MCF 10A (cell line): ENCODE results near the gene CDHR2. TPM values are rescaled to one million over a fixed set of nuclear protein-coding genes. Genes with fewer than 3 reads are reported as not detected.

Experiments used
- BruUV-seq: library from RNA; stranded (reverse); fragments of 400-500 nt; replicated peaks from 2 replicates; lab custom pipeline; 2021; lab: Mats Ljungman, UMichigan
- CTCF ChIA-PET: fragments of 300-600 bp; sonication (Branson Sonifier 250); formaldehyde crosslinking; extraction: SDS; loops from one replicate; lab custom pipeline; 2021; ENCODE audit warnings: antibody characterized with exemption, inconsistent platforms; lab: Yijun Ruan, JAX
- POLR2A ChIA-PET: fragments of 300-600, 350-650 bp; sonication (Branson Sonifier 250); formaldehyde crosslinking; extraction: SDS; loops from one replicate; lab custom pipeline; 2020; ENCODE audit warnings: antibody characterized with exemption, inconsistent platforms; lab: Yijun Ruan, JAX
- DNase-seq: peaks from one replicate; pipeline ENCODE4 v3.0.0-alpha.2; 2018; ENCODE audit not compliant: unreplicated experiment
- H3K27ac Mint-ChIP-seq: one replicate; pipeline ENCODE4 v1.8.0; 2022; ENCODE audit warnings: mild to moderate bottlenecking, low read depth, mixed read lengths; ENCODE audit not compliant: unreplicated experiment
- H3K27me3 Mint-ChIP-seq: one replicate; pipeline ENCODE4 v1.8.0; 2022; ENCODE audit warnings: mixed read lengths; ENCODE audit not compliant: insufficient read depth, unreplicated experiment
- H3K36me3 Mint-ChIP-seq: one replicate; pipeline ENCODE4 v1.8.0; 2022; ENCODE audit warnings: mild to moderate bottlenecking, moderate library complexity, mixed read lengths; ENCODE audit not compliant: insufficient read depth, unreplicated experiment
- H3K4me1 Mint-ChIP-seq: one replicate; pipeline ENCODE4 v1.8.0; 2022; ENCODE audit warnings: mixed read lengths; ENCODE audit not compliant: insufficient read depth, unreplicated experiment
- H3K4me3 Mint-ChIP-seq: one replicate; pipeline ENCODE4 v1.8.0; 2022; ENCODE audit warnings: mild to moderate bottlenecking, moderate library complexity, mixed read lengths; ENCODE audit not compliant: unreplicated experiment
- H3K9me3 Mint-ChIP-seq: one replicate; pipeline ENCODE4 v1.8.0; 2022; ENCODE audit warnings: mixed read lengths; ENCODE audit not compliant: unreplicated experiment
- CTCF ChIP-seq: fragments of 200-600 bp; IDR thresholded peaks from one replicate; pipeline ENCODE4 v1.8.0; 2022; ENCODE audit warnings: antibody characterized with exemption, mild to moderate bottlenecking; ENCODE audit not compliant: unreplicated experiment
- intact Hi-C: fragments of 100-400 bp; cut with micrococcal nuclease; formaldehyde crosslinking; loops from 2 replicates; pipeline ENCODE4 v1.14.1; 2022
- total RNA-seq: library from RNA; stranded (reverse); gene quantifications from 2 replicates; pipeline ENCODE4 v1.2.3, GENCODE V29; 2022

CDHR2 gene
- total RNA-seq, 1 experiment from 2014 or later, result 0.09 TPM

DNA sequence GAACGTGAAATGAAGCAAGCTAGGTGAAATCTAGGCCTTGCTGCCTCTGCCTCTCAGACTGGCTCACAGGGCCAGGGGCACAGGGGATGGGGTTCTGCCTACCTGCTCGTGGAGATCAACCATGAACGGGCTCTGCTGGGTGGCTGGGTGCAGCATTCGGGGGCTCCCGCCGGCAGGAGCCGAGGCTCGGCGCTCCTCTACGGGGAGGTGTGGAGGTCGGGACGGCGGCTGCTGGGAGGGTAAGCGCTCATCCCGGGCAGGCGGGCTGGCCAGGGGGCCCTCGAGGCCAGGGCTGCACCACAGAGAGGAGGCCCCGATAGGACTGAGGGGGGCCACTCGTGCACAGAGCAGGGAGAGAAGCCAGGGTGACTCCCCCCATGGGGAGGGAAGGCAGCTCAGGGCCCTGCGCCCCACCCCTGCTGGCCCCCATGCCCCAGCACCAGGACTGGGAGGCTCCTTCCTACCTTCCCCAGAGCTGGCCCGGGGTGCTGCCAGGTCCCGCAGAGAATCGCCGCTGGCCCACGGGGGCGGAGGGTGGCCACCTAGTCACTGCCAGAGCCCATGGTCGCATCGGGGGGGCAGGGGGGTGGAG, 17.1 kb upstream of the CDHR2 start:
- TF ChIP-seq CTCF, result no peak
- no peaks in the 10 kb centered on the region for H3K27me3 Mint-ChIP-seq
- H3K9me3 Mint-ChIP-seq, result no peaks in the 10 kb centered on the region
- DNase-seq, result no peak
- peaks cover 26% of the 10 kb centered on the region for H3K4me1 Mint-ChIP-seq
- no peak overlapping the region for H3K27ac Mint-ChIP-seq
- H3K36me3 Mint-ChIP-seq, result peaks cover 61% of the 10 kb centered on the region
- BruUV-seq, result no TSS peak
- no peak overlapping the region for H3K4me3 Mint-ChIP-seq
- intact Hi-C loops, result no loop called here
- ChIA-PET POLR2A (interaction anchor here (0.6 to 7.3 kb wide), 3 partner anchors 15 to 991 kb away, joined by 3 to 154 read pairs (median 5); no protein-coding TSS in a partner anchor), CTCF (interaction anchor here (0.6 to 4.3 kb wide), 3 partner anchors 11 to 84 kb away, joined by 4 to 15 read pairs (median 7); partner anchors contain the start of gene FAF2)

GRCh38 chr5:176532795-176533194, 16.3 kb upstream of the CDHR2 start:
- no peak for DNase-seq
- no peak overlapping the region for H3K27ac Mint-ChIP-seq
- TF ChIP-seq CTCF, result no peak
- no peaks in the 10 kb centered on the region for H3K27me3 Mint-ChIP-seq
- ChIA-PET POLR2A (interaction anchor here (3.5 to 8.3 kb wide), 5 partner anchors 8 to 116 kb away, joined by 15 to 154 read pairs (median 70); partner anchors contain the start of gene CLTB), CTCF (interaction anchor here (0.7 to 4.3 kb wide), 5 partner anchors 10 to 138 kb away, joined by 3 to 15 read pairs (median 7); partner anchors contain the start of genes CLTB and FAF2)
- no peak overlapping the region for H3K4me3 Mint-ChIP-seq
- H3K36me3 Mint-ChIP-seq, result peaks cover 64% of the 10 kb centered on the region
- BruUV-seq, result no TSS peak
- intact Hi-C loops, result no loop called here
- H3K9me3 Mint-ChIP-seq, result no peaks in the 10 kb centered on the region
- H3K4me1 Mint-ChIP-seq, result peaks cover 26% of the 10 kb centered on the region

DNA sequence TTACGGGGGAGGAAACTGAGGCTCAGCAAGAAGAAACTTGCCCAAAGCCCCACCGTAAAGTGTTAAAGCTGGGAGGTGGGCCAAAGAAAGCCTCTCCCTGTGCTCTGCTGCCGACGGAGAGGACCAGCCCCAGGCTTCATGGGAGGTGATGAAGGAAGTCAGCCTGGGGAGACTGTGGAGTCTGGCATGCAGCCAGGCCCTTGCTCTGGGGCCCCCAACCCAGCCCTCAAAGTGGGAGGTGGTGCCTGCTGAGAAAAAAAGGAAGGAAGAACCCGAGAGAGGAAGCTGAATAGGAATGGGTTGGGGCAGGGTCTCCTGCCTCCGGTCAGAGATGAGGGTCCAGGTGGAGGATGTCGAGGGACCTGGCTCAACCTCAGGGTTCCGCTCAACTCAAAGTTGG, 15.8 kb upstream of the CDHR2 start:
- Mint-ChIP-seq H3K4me3 (peak overlapping the region; percentile 91), H3K27ac (no peak overlapping the region), H3K9me3 (no peaks in the 10 kb centered on the region), H3K36me3 (peaks cover 62% of the 10 kb centered on the region), H3K4me1 (peaks cover 31% of the 10 kb centered on the region), H3K27me3 (no peaks in the 10 kb centered on the region)
- ChIA-PET CTCF (interaction anchor here (0.6 to 4.3 kb wide), 12 partner anchors 9 to 1016 kb away, joined by 3 to 15 read pairs (median 3); partner anchors contain the start of genes CLTB and FAF2), POLR2A (interaction anchor here (0.7 to 8.3 kb wide), 10 partner anchors 9 to 144 kb away, joined by 3 to 154 read pairs (median 54); partner anchors contain the start of genes CLTB, FAF2, HIGD2A and NOP16)
- TF ChIP-seq CTCF, result no peak
- intact Hi-C loops, result no loop called here
- BruUV-seq, result no TSS peak
- no peak for DNase-seq

DNA sequence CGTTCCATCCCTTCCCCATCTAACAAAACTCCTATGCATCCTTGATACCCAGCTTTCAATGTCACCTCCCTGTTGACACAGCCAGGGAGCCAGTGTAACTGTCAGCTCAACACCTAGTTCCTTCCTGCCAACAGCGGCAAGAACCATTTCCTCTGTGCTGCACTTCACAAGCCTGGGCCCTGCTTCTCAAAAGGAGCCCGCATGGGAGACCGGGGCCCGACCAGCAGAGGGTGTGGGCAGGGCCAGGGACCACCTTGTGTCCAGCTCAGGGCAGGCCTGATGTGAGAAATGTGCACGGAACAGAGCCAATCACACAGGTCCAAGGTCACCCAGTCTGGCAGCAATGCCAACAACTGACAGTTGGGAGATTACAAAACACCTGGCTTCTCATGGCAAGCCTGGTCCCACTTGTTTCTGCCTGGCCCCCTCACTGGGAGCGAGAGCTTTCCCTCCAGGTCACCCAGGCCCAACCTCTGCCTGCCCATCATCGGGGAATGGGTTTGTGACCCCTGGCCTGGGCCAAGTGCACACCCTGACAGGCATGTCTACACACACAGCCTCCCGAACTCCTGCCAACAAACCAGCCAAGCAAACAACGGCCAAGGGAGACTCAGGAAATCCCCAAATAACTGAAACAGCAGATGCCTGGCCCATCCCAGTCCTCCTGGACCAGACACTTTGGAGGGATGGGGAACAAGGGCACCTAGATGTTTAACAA, 15.1 kb upstream of the CDHR2 start:
- Mint-ChIP-seq H3K27ac (peak overlapping the region; percentile 98), H3K4me3 (peak overlapping the region; percentile 91), H3K36me3 (peaks cover 56% of the 10 kb centered on the region), H3K9me3 (no peaks in the 10 kb centered on the region), H3K27me3 (no peaks in the 10 kb centered on the region), H3K4me1 (peaks cover 35% of the 10 kb centered on the region)
- peak; percentile 63 for DNase-seq
- BruUV-seq, result no TSS peak
- intact Hi-C loops, result no loop called here
- ChIA-PET CTCF (interaction anchor here (0.7 to 5.2 kb wide), 12 partner anchors 8 to 1016 kb away, joined by 3 to 39 read pairs (median 4); partner anchors contain the start of genes CLTB and FAF2), POLR2A (interaction anchor here (0.6 to 8.3 kb wide), 11 partner anchors 10 to 145 kb away, joined by 3 to 154 read pairs (median 42); partner anchors contain the start of genes CLTB, FAF2, HIGD2A and NOP16)
- TF ChIP-seq CTCF, result no peak
